22Rv1 (cell line): ENCODE results near the gene KRTAP9-1.
"Not testable (repeated sequence)": the region's sequence is repeated elsewhere in the genome, so short reads cannot be mapped to it uniquely, and the experiment has no call there.

ENCODE experiments used
- ZFX ChIP-seq: fragments of 450-650 bp; IDR thresholded peaks from 2 replicates; pipeline ENCODE4 v1.6.1; 2017; ENCODE audit warnings: antibody characterized with exemption, borderline replicate concordance
- TF ChIP-seq, protein P1 (sequence below): fragments of 450-650 bp; IDR thresholded peaks from 2 replicates; pipeline ENCODE4 v1.5.1; 2017; ENCODE audit warnings: mild to moderate bottlenecking

DNA sequence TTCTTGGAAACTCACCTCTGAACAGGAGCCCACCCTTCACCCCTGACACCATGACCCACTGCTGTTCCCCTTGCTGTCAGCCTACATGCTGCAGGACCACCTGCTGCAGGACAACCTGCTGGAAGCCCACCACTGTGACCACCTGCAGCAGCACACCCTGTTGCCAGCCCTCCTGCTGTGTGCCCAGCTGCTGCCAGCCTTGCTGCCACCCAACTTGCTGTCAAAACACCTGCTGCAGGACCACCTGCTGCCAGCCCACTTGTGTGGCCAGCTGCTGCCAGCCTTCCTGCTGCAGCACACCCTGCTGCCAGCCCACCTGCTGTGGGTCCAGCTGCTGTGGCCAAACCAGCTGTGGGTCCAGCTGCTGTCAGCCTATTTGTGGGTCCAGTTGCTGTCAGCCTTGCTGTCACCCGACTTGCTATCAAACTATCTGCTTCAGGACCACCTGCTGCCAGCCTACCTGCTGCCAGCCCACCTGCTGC, at the start of gene KRTAP9-1:
- TF ChIP-seq, protein P1, sequence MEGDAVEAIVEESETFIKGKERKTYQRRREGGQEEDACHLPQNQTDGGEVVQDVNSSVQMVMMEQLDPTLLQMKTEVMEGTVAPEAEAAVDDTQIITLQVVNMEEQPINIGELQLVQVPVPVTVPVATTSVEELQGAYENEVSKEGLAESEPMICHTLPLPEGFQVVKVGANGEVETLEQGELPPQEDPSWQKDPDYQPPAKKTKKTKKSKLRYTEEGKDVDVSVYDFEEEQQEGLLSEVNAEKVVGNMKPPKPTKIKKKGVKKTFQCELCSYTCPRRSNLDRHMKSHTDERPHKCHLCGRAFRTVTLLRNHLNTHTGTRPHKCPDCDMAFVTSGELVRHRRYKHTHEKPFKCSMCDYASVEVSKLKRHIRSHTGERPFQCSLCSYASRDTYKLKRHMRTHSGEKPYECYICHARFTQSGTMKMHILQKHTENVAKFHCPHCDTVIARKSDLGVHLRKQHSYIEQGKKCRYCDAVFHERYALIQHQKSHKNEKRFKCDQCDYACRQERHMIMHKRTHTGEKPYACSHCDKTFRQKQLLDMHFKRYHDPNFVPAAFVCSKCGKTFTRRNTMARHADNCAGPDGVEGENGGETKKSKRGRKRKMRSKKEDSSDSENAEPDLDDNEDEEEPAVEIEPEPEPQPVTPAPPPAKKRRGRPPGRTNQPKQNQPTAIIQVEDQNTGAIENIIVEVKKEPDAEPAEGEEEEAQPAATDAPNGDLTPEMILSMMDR, result not testable (repeated sequence)
- not testable (repeated sequence) for TF ChIP-seq ZFX
